ENCODE measurements around the gene ITCH. TPM values are rescaled to one million over a fixed set of nuclear protein-coding genes. Genes with fewer than 3 reads are reported as not detected.
"Not testable (repeated sequence)": the region's sequence is repeated elsewhere in the genome, so short reads cannot be mapped to it uniquely, and the experiment has no call there.

ITCH gene
- polyA plus RNA-seq, 3 donors: 13.3 to 26.6 (median 19.9) TPM

GRCh38 chr20:34404803-34405202, 41.7 kb downstream of the ITCH start:
- H3K27me3 ChIP-seq (ENCODE audit: control insufficient read depth in 2 of 2, insufficient read depth in 2 of 2, low read length in 2 of 2): no peaks in the 10 kb centered on the region
- no peaks in the 10 kb centered on the region for H3K9me3 Mint-ChIP-seq
- H2AFZ ChIP-seq (ENCODE audit: insufficient read depth, low read depth, low read length, poor library complexity, severe bottlenecking): no peak overlapping the region
- H3K4me1 ChIP-seq (ENCODE audit: control insufficient read depth in 1 of 2, insufficient read depth in 2 of 2, low read length in 2 of 2): peaks cover 9 to 12% of the 10 kb centered on the region in 2 donors
- no peak overlapping the region for H3K4me2 ChIP-seq (replicated peaks; ENCODE audit: extremely low read depth, low read length, poor library complexity, severe bottlenecking)
- H4K20me1 ChIP-seq (ENCODE audit: insufficient read depth, low read length): peaks cover 100% of the 10 kb centered on the region
- peaks cover 37 to 78% of the 10 kb centered on the region in 2 donors for H3K36me3 Mint-ChIP-seq
- H3K4me3 ChIP-seq (replicated peaks in 1 of 3; ENCODE audit: low read depth in 2 of 3, low read length in 3 of 3): no peak overlapping the region
- WGBS (ENCODE audit: insufficient coverage): 100% methylated on average over 1 of the region's 1 CpG
- H3K27ac ChIP-seq (ENCODE audit: low read depth in 1 of 2, low read length in 2 of 2): no peak overlapping the region
- intact Hi-C loops (cut with micrococcal nuclease): loop anchor here in 1 of 2 donors (5.0 kb wide), 1 partner anchor 93 kb away; no protein-coding TSS in a partner anchor
- no peak overlapping the region for H3K9ac ChIP-seq (ENCODE audit: insufficient read depth, low read length, poor library complexity, severe bottlenecking)
- peaks cover 19% of the 10 kb centered on the region for H3K4me1 Mint-ChIP-seq
- no peak overlapping the region for H3K4me3 Mint-ChIP-seq
- no peak for TF ChIP-seq CTCF (IDR thresholded peaks at IDR 0.05)
- peaks cover 39 to 62% of the 10 kb centered on the region in 2 donors for H3K36me3 ChIP-seq (replicated peaks in 1 of 2; ENCODE audit: control insufficient read depth in 1 of 2, insufficient read depth in 2 of 2, low read length in 2 of 2)
- no peaks in the 10 kb centered on the region for H3K9me3 ChIP-seq (replicated peaks in 1 of 2; ENCODE audit: control insufficient read depth in 1 of 2, insufficient read depth in 1 of 2, low read length in 2 of 2)
- no peak for DNase-seq
- peaks cover 91% of the 10 kb centered on the region for H3K79me2 ChIP-seq (ENCODE audit: insufficient read depth, low read length)
- peak overlapping the region in 2 of 7 donors; percentile 20 to 24 for H3K27ac Mint-ChIP-seq
- no peaks in the 10 kb centered on the region for H3K27me3 Mint-ChIP-seq (ENCODE audit: low read depth in 3 of 3)

- not testable (repeated sequence) for H3K4me3 Mint-ChIP-seq; H3K27me3 Mint-ChIP-seq (ENCODE audit: low read depth in 3 of 3); H3K9me3 Mint-ChIP-seq; H2AFZ ChIP-seq (ENCODE audit: insufficient read depth, low read depth, low read length, poor library complexity, severe bottlenecking); H3K9ac ChIP-seq (ENCODE audit: insufficient read depth, low read length, poor library complexity, severe bottlenecking); H3K4me2 ChIP-seq (replicated peaks; ENCODE audit: extremely low read depth, low read length, poor library complexity, severe bottlenecking); H3K27me3 ChIP-seq (ENCODE audit: control insufficient read depth in 2 of 2, insufficient read depth in 2 of 2, low read length in 2 of 2); H3K9me3 ChIP-seq (replicated peaks in 1 of 2; ENCODE audit: control insufficient read depth in 1 of 2, insufficient read depth in 1 of 2, low read length in 2 of 2); DNase-seq; H3K4me3 ChIP-seq (replicated peaks in 1 of 3; ENCODE audit: low read depth in 2 of 3, low read length in 3 of 3)
- peak overlapping the region in 4 of 7 donors; percentile 20 to 40 (median 31) for H3K27ac Mint-ChIP-seq
- Histone ChIP-seq H4K20me1 (ENCODE audit: insufficient read depth, low read length) (peaks cover 100% of the 10 kb centered on the region), H3K36me3 (replicated peaks in 1 of 2; ENCODE audit: control insufficient read depth in 1 of 2, insufficient read depth in 2 of 2, low read length in 2 of 2) (peaks cover 36 to 62% of the 10 kb centered on the region in 2 donors), H3K4me1 (ENCODE audit: control insufficient read depth in 1 of 2, insufficient read depth in 2 of 2, low read length in 2 of 2) (peaks cover 9 to 12% of the 10 kb centered on the region in 2 donors), H3K79me2 (ENCODE audit: insufficient read depth, low read length) (peaks cover 88% of the 10 kb centered on the region), H3K27ac (ENCODE audit: low read depth in 1 of 2, low read length in 2 of 2) (peak overlapping the region in 1 of 2 donors; percentile 8)
- WGBS (ENCODE audit: insufficient coverage): 49% methylated on average over 5 of the region's 10 CpGs
- H3K36me3 Mint-ChIP-seq: peaks cover 35 to 78% of the 10 kb centered on the region in 2 donors
- intact Hi-C loops (cut with micrococcal nuclease): loop anchor here in 1 of 2 donors (5.0 kb wide), 1 partner anchor 93 kb away; no protein-coding TSS in a partner anchor
- H3K4me1 Mint-ChIP-seq: peaks cover 19% of the 10 kb centered on the region
Measured at GRCh38 chr20:34405247-34405651, 42.2 kb downstream of the ITCH start.

- Mint-ChIP-seq H3K27ac (peak overlapping the region in 1 of 7 donors; percentile 41), H3K4me1 (peaks cover 19% of the 10 kb centered on the region), H3K36me3 (peaks cover 35 to 76% of the 10 kb centered on the region in 2 donors)
- H3K36me3 ChIP-seq (replicated peaks in 1 of 2; ENCODE audit: control insufficient read depth in 1 of 2, insufficient read depth in 2 of 2, low read length in 2 of 2): peaks cover 37 to 62% of the 10 kb centered on the region in 2 donors
- not testable (repeated sequence) for H3K9ac ChIP-seq (ENCODE audit: insufficient read depth, low read length, poor library complexity, severe bottlenecking); H3K4me3 ChIP-seq (replicated peaks in 1 of 3; ENCODE audit: low read depth in 2 of 3, low read length in 3 of 3); DNase-seq; H3K27me3 ChIP-seq (ENCODE audit: control insufficient read depth in 2 of 2, insufficient read depth in 2 of 2, low read length in 2 of 2); H3K9me3 ChIP-seq (replicated peaks in 1 of 2; ENCODE audit: control insufficient read depth in 1 of 2, insufficient read depth in 1 of 2, low read length in 2 of 2); H3K27ac ChIP-seq (ENCODE audit: low read depth in 1 of 2, low read length in 2 of 2); H3K4me2 ChIP-seq (replicated peaks; ENCODE audit: extremely low read depth, low read length, poor library complexity, severe bottlenecking); H2AFZ ChIP-seq (ENCODE audit: insufficient read depth, low read depth, low read length, poor library complexity, severe bottlenecking); H3K27me3 Mint-ChIP-seq (ENCODE audit: low read depth in 3 of 3); H3K9me3 Mint-ChIP-seq; H3K4me3 Mint-ChIP-seq
- H4K20me1 ChIP-seq (ENCODE audit: insufficient read depth, low read length): peaks cover 100% of the 10 kb centered on the region
- peaks cover 81% of the 10 kb centered on the region for H3K79me2 ChIP-seq (ENCODE audit: insufficient read depth, low read length)
- intact Hi-C loops (cut with micrococcal nuclease): loop anchor here in 1 of 2 donors (5.0 kb wide), 1 partner anchor 94 kb away; no protein-coding TSS in a partner anchor
- WGBS (ENCODE audit: insufficient coverage): 95% methylated on average over 3 of the region's 3 CpGs
- H3K4me1 ChIP-seq (ENCODE audit: control insufficient read depth in 1 of 2, insufficient read depth in 2 of 2, low read length in 2 of 2): peaks cover 9 to 12% of the 10 kb centered on the region in 2 donors
Measured at GRCh38 chr20:34405942-34406341, 42.9 kb downstream of the ITCH start.
